Measurements from ENCODE around the gene BTF3.

The BTF3 gene

DNA sequence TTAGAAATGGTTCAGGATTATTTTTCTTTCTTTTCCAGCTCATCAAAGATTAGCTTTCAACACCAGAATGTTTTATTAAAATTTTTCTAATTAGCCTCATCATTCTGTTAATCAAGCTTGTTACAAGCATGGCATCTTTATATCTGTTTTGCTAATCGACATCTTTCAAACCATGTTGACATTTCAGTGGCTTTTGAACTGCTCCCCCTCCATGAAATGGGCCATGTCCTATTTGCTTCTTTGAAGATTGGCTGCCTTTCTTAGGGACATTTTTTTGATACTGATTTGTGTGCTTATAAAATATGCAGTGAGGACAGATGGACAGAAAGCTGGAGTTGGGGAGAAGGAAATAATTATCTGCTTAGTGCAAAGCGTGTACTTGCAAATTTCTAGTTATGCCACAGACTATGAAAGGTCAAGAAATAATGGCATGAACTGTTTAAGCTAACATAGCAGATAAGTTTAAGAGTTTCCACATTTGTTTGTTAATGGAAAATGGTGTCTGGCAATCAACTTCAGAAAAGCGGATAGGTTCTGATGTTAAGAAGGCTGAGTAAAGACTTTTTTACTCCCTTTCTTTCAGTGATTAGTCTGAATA, 27.5 kb downstream of the BTF3 start:
- no peak for DNase-seq

DNA sequence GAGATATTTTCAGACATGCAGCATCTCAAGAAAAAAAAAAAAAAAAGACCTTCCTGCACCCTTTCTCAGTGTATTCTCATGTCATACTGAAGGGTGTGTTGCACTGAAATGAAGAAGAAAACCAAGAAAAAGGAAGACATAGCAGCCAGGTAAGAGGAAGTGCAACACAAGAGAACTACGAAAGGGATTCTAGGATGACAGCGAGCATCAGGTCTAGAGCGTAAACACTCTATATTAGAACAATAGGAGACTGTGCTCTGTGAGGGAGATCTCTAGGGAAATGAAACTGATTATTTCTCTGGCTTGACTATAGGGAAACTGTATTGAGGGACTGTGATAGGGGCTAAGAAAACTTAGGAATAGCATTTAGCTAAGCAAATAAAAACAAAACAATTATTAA, 30.0 kb downstream of the BTF3 start:
- no peak for DNase-seq

- DNase-seq = no peak
Measured at GRCh38 chr5:73529081-73529480, 30.8 kb downstream of the BTF3 start.

DNA sequence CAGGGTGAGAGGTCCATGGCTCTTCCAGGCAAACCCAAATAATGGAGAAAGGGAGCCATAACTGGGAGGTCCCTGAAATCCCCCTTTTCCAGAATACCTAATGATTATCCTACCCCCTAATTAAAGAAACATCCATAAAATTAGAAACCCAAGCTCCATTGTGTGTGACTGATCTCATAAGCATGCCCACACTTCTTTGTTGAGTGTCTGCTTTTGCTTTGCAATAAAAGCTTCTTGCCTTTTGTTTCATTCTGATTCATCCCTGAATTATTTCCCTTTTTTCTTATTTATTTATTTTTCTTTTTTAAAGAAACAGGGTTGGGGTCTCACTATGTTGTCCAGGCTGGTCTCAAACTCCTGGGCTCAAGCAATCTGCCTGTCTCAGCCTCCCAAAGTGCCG, 33.1 kb downstream of the BTF3 start:
- no peak for DNase-seq

DNA sequence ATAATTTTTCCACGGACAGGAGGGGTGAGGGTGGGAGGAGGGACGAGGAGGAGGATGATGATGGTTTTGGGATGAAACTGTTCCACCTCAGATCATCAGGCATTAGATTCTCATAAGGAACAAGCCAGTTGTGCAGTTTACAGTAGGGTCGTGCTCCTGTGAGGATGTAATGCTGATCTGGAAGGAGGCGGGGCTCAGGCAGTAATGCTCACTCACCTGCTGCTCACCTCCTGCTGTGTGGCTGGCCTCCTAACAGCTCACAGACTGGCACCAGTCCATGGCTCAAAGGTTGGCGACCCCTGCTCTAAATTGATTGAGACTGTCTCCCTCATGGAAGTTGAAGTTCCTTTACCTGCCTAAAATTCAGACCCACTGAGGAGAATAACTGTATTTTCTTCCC, 34.0 kb downstream of the BTF3 start:
- DNase-seq = no peak

GRCh38 chr5:73534011-73534644, 35.9 kb downstream of the BTF3 start:
- no peak for DNase-seq

DNA sequence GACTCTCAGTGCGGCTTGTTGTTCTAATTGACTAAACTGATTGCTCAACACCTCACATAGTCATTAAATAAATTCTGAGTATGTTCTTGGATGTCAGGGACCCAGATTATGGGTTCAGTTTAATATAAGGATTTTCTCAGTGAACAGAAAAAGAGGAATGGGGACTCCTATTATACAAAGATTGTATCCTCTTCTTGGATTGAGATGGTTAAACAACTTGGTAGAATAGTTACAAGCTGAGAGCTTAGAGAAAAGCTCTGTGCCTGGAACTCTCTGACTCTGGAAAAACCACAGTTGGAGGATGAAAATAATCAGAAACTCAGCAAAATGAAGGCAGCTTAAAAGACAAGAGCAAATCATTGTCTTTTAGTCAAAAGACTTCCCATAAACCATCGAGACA, 36.7 kb downstream of the BTF3 start:
- no peak for DNase-seq

DNA sequence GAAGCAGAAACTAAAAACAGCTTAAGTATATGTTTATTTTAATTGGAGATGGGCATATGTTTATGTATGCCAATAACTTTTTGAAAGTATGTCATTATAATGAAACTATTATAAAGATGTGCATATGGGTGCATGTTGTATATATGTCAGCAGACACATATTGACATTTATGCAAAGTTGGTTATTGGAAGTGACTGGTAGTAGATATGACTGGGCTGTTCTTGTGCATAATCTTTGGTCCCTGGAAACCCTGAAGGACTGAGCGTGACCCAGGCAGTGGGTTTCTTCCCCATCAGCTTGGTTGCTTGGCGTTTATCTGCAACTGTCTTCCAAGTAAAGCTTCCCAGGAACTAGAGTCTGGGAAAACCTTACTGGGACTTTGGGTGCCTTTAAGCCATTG, 41.5 kb downstream of the BTF3 start:
- DNase-seq = no peak

DNA sequence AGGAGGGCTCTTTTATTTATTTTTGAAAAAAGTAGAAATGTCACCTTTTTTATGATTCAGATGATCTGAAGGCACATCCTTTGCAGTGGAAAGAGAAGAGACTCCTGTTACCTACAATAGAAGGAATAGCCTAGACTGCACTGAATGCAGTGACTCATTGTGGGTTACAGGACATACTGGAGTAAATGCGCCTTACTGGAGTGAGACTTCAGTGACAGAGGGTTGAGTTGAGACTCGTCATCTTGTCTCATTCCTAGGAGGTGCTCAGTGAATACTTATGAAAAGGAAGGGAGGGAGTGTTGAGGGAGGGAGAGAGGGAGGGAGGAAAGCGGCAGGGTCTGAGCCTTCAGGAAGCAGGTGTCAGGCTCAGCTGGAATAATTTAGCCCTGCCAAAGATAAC, 42.0 kb downstream of the BTF3 start:
- DNase-seq = no peak

DNA sequence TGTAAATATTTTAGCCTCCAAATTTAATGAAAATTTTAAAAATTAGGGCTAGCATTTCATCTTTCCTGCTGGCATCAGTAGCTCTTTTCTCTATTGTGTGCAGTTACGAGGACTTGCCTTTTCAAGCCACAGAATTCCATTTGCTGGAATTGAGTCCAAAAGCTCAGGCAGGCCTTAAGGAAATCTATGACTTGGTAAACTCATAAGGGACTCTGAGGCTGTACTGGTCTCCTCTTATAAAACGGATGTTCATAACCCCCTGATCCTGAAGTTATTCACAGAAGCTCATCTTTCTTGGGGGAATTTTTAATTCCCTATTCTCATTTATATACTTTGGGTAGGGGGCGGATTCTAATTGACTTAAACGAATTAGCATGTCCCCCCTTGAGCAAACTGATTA, 43.8 kb downstream of the BTF3 start:
- no peak for DNase-seq

- no peak for DNase-seq
Measured at GRCh38 chr5:73544429-73545402, 46.5 kb downstream of the BTF3 start.

GRCh38 chr5:73545403-73545779, 47.1 kb downstream of the BTF3 start:
- DNase-seq = no peak

DNA sequence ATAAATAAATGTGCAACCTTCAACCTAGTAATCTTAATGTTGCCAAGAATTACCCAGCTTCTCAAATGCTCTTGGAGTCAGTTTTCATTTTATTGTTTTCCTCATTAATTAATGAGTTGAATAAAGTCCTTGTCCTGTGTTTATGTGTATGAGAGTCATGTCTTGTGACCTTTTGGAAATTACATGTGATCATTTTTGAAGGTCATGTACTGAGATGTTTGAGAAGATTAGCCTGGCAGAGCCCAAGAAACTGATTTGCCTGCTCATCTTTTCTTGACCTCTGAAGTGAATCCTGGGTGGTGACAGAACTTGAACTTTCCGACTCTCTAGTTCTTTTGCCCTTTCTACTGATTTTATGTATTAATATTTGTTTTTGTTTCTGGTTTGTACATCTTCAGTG, 51.8 kb downstream of the BTF3 start:
- no peak for DNase-seq

DNA sequence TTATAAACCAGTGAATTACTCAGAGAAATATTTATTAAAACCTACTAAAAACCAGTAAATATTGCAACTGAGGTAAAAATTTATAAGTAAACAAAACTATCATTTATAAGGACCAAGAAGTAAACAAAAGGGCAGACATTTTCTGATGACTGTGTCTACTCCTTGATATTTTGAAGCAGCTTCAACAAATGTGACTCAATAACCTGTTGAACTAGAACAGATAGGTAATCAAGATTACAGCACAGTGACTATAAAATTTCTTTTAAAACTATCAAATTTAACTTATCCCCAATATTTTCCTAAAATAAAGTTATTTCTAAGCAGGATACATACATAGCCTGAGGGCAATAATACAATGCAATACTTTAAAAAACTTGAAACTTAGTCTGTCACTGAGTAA, 54.4 kb downstream of the BTF3 start:
- no peak for DNase-seq

Measured in femur (tissue), 1 donor.